Psoas muscle (tissue), 8 donors: ENCODE results near the gene EPHB2. TPM values are rescaled to one million over a fixed set of nuclear protein-coding genes. Genes with fewer than 3 reads are reported as not detected.
A peak's percentile ranks its signal among the peaks of the same experiment; 100 is the strongest.

Experiments used
- ATAC-seq, 4 donors: fragments of 200-7000 bp; cut with Tn5 transposase; one replicate each; pipeline ENCODE4 v1.9.1; 2020; ENCODE audit warnings: moderate library complexity in 3 of 4, mild to moderate bottlenecking in 2 of 4
- DNase-seq, 2 donors: peaks; one replicate each; pipeline ENCODE4 v3.0.0-alpha.2; 2020
- H3K27ac ChIP-seq: fragments of 200-600 bp; one replicate; pipeline ENCODE4 v1.8.0; 2022
- H3K27me3 ChIP-seq, 3 donors: fragments of 200-600 bp in 1 of 3; one replicate each; pipeline versions ENCODE4 v1.6.1 to v1.8.0; 2013 to 2022; ENCODE audit warnings: low read length in 2 of 3, mild to moderate bottlenecking in 2 of 3, moderate library complexity in 1 of 3; ENCODE audit not compliant: insufficient read depth in 3 of 3
- H3K36me3 ChIP-seq, 2 donors: fragments of 200-600 bp in 1 of 2; one replicate each; pipeline versions ENCODE4 v1.6.1 to v1.8.0; 2013 to 2022; ENCODE audit warnings: low read depth in 1 of 2, mild to moderate bottlenecking in 1 of 2, moderate library complexity in 1 of 2; ENCODE audit not compliant: insufficient read depth in 1 of 2
- H3K4me1 ChIP-seq: fragments of 200-600 bp; one replicate; pipeline ENCODE4 v1.8.0; 2022
- H3K4me3 ChIP-seq: fragments of 200-600 bp; one replicate; pipeline ENCODE4 v1.8.0; 2022; ENCODE audit warnings: mild to moderate bottlenecking
- H3K9me3 ChIP-seq: fragments of 200-600 bp; one replicate; pipeline ENCODE4 v1.8.0; 2022
- WGBS, 3 donors: extraction: QIAGEN DNeasy Blood & Tissue Kit; methylation state at CpG; one replicate each; pipeline versions ENCODE4 v1.1.6 to v1.1.7; 2013; 5-methylcytosine and 5-hydroxymethylcytosine counted together
- intact Hi-C, 2 donors: fragments of 100-400 bp; cut with DNase I; formaldehyde crosslinking; loops; one replicate each; pipeline versions ENCODE4 v1.11.0 to v1.14.2; 2022
- polyA plus RNA-seq, 3 donors: library from polyadenylated mRNA; stranded (reverse); fragments of 200-250 nt; gene quantifications; one replicate each; pipeline ENCODE4 v1.2.3, GENCODE V29; 2013
- total RNA-seq, 4 donors: library from RNA; stranded (reverse); fragmentation: NEBNext Ultra II Directional in 2 of 4; extraction: Animal tissue kit (Norgen Biotek cat#: 25700) in 2 of 4; gene quantifications; one replicate each; pipeline versions ENCODE4 v1.2.1 to v1.2.4, GENCODE V29; 2021 to 2023
- TF ChIP-seq, protein P1 (sequence below): fragments of 200-600 bp; IDR thresholded peaks from one replicate; pipeline ENCODE4 v1.8.0; 2022; ENCODE audit warnings: antibody characterized with exemption
- donor health status: healthy with polysubstance abuse.
- donor health status: DM: no; HTN: no; CAD: no; lungs with moderate emphysema.
- donor health status: Bipolar disorder and iron deficiency.
- donor health status: healthy.
- donor health status: DM: yes; HTN: yes; CAD: no.
- donor health status: DM: no; HTN: no; CAD: no.
- donor health status: DM: no; HTN: no; CAD: no.
- donor health status: DM: yes; HTN: yes; CAD: no.

The EPHB2 gene
- total and polyA plus RNA-seq, 7 donors = 0.06 to 2.1 (median 0.48) TPM; not detected in 1

DNA sequence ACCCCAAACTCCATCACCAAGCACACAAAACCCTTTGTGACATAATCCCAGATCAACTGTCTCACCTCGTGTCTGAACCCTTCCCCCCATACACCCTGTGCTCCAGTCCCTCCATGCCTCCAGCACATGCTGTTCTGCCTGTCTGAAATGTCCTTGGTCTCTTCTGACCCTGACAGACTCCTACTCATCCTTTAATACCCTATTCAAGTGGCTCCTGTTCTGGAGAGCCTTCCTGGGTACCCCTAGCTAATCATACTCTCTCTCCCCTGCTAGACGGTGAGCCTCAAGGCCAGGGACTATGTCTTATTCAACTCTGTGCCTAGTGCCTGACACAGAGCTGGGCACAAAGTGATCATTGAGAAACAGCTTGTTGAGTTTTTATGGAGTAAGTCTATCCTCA is 137.1 kb downstream of the EPHB2 start:
- ATAC-seq (no peak), DNase-seq (peak in 1 of 2 donors; percentile 11)
- intact Hi-C loops = no loop called here
- 73 to 81% (median 80%) methylated on average over 2 of the region's 2 CpGs for WGBS, 3 donors
- no peaks in the 10 kb centered on the region for H3K36me3 ChIP-seq
- H3K4me1 ChIP-seq = no peaks in the 10 kb centered on the region
- no peaks in the 10 kb centered on the region for H3K9me3 ChIP-seq
- no peak overlapping the region for H3K27ac ChIP-seq
- H3K4me3 ChIP-seq = no peak overlapping the region
- H3K27me3 ChIP-seq = peaks cover 0 to 5% (median 4%) of the 10 kb centered on the region in 3 donors
- TF ChIP-seq, protein P1, sequence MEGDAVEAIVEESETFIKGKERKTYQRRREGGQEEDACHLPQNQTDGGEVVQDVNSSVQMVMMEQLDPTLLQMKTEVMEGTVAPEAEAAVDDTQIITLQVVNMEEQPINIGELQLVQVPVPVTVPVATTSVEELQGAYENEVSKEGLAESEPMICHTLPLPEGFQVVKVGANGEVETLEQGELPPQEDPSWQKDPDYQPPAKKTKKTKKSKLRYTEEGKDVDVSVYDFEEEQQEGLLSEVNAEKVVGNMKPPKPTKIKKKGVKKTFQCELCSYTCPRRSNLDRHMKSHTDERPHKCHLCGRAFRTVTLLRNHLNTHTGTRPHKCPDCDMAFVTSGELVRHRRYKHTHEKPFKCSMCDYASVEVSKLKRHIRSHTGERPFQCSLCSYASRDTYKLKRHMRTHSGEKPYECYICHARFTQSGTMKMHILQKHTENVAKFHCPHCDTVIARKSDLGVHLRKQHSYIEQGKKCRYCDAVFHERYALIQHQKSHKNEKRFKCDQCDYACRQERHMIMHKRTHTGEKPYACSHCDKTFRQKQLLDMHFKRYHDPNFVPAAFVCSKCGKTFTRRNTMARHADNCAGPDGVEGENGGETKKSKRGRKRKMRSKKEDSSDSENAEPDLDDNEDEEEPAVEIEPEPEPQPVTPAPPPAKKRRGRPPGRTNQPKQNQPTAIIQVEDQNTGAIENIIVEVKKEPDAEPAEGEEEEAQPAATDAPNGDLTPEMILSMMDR = no peak

DNA sequence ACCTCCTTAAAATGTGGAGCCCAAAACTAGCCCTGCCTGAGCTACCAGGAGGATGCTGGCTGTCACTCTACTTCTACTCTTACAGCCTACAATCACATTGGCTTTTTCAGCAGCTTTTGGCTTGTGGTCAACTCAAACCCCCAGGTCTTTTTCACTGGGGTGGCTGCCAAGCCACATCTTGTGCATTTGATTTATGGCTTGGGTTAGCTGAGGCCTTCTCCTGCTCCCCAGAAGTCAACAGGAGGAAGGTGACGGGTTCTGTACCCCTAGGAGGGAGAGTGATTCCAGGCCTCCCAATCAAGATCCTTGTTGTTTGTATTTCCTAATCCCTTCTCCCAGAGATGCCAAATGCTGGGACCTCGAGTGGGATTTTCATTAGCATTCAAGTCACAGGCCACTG is 137.8 kb downstream of the EPHB2 start:
- DNase-seq = no peak
- no peak for ATAC-seq
- intact Hi-C loops = no loop called here
- peaks cover 0 to 4% (median 0%) of the 10 kb centered on the region in 3 donors for H3K27me3 ChIP-seq
- H3K9me3 ChIP-seq = no peaks in the 10 kb centered on the region
- TF ChIP-seq, protein P1 = no peak
- 58 to 62% (median 58%) methylated on average over 2 of the region's 2 CpGs for WGBS, 3 donors
- no peak overlapping the region for H3K4me3 ChIP-seq
- H3K27ac ChIP-seq = no peak overlapping the region
- no peaks in the 10 kb centered on the region for H3K4me1 ChIP-seq
- no peaks in the 10 kb centered on the region for H3K36me3 ChIP-seq

DNA sequence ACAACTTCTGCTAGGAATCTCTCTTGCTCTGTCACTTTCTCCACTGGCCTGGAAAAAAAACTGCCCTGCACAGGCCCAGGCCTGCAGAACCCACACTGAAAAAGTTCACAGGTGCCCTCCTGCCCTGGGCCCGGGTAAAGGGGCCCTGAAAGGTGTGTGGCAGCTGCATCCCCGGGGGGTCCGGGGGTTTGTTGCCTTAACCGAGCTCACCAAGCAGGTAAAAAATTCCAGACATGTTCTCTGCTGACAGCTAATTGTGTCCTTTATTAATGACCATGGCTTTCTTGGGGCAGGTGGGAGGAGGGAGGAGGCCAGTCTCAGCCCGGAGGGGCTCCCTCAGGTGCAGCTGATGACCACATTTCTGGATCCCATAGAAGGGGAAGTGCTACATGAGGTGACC is 139.1 kb downstream of the EPHB2 start:
- no peak for ATAC-seq
- H3K4me1 ChIP-seq = no peaks in the 10 kb centered on the region
- H3K27me3 ChIP-seq = peaks cover 0 to 4% (median 0%) of the 10 kb centered on the region in 3 donors
- intact Hi-C loops = no loop called here
- DNase-seq = peak in 1 of 2 donors; percentile 15
- H3K4me3 ChIP-seq = no peak overlapping the region
- TF ChIP-seq, protein P1 = no peak
- H3K27ac ChIP-seq = no peak overlapping the region
- WGBS, 3 donors = 74 to 86% (median 83%) methylated on average over 5 of the region's 5 CpGs
- H3K9me3 ChIP-seq = no peaks in the 10 kb centered on the region
- H3K36me3 ChIP-seq = no peaks in the 10 kb centered on the region

DNA sequence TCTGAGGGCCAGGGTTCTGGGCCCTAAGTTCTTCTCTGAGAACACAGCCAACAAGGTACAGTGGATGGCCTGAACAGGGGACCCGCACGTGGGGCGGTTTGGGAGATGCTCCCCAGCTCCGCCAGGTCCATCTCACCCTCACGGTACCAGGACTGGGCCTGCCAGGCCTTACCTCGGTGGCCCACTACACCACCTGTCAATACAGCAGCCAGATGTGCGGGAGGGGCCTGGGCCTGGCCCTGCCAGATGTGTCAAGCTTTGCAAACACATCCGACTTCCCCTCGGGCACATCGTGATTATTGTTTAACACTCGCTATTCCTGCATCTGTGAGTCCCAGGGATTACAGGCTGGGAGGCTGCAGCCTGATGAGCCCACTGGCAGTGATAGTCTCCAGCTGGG is 139.6 kb downstream of the EPHB2 start:
- Histone ChIP-seq H3K4me3 (no peak overlapping the region), H3K36me3 (no peaks in the 10 kb centered on the region), H3K27me3 (peaks cover 0 to 4% (median 0%) of the 10 kb centered on the region in 3 donors), H3K9me3 (no peaks in the 10 kb centered on the region), H3K27ac (no peak overlapping the region), H3K4me1 (no peaks in the 10 kb centered on the region)
- 64 to 68% (median 67%) methylated on average over 11 of the region's 11 CpGs for WGBS, 3 donors
- no peak for ATAC-seq
- DNase-seq = peak in 1 of 2 donors; percentile 51
- TF ChIP-seq, protein P1 = no peak
- intact Hi-C loops = no loop called here

DNA sequence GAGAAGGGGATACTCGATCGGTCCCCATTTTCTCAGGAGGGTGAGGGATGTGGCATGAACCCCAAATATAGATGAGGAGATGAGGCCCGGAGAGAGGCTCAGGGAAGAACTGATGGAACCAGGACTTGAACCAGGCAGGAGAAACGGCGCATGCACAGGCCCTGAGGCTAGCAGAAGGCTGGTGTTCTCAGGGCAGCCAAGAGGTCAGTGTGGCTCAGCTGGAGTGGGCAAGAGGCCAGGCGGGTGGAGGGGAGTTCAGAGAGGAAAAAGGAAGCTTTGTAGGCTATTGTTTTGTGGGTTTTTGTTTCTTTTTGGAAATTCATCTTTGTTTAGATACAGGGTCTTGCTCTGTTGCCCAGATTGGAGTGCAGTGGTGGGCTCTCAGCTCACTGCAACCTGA is 140.0 kb downstream of the EPHB2 start:
- no peak for ATAC-seq
- intact Hi-C loops = no loop called here

More for the DNA sequence above, 140.0 kb downstream of the EPHB2 start:
- peaks cover 0 to 4% (median 0%) of the 10 kb centered on the region in 3 donors for H3K27me3 ChIP-seq
- WGBS, 3 donors = 57 to 70% (median 68%) methylated on average over 6 of the region's 6 CpGs
- H3K36me3 ChIP-seq = no peaks in the 10 kb centered on the region
- H3K4me1 ChIP-seq = no peaks in the 10 kb centered on the region
- no peak overlapping the region for H3K4me3 ChIP-seq
- no peak overlapping the region for H3K27ac ChIP-seq
- peak; percentile 54 to 71 for DNase-seq
- no peaks in the 10 kb centered on the region for H3K9me3 ChIP-seq
- TF ChIP-seq, protein P1 = no peak
